Measurements from ENCODE around the gene SLC10A3. TPM values are rescaled to one million over a fixed set of nuclear protein-coding genes. Genes with fewer than 3 reads are reported as not detected.

The SLC10A3 gene
- total RNA-seq, 1 experiment from 2014 or later: 42.1 TPM

- Histone ChIP-seq H3K4me3 (ENCODE audit: low read length) (no peak overlapping the region), H3K79me2 (ENCODE audit: low read length) (no peaks in the 10 kb centered on the region), H2AFZ (ENCODE audit: low read length) (no peak overlapping the region), H3K4me1 (ENCODE audit: insufficient read depth, low read length) (no peaks in the 10 kb centered on the region), H3K36me3 (ENCODE audit: low read depth, low read length) (no peaks in the 10 kb centered on the region; the same call in 1 of the 2 replicates), H3K9me3 (ENCODE audit: low read length) (no peaks in the 10 kb centered on the region), H3K9me2 (replicated peaks; ENCODE audit: low read length) (no peaks in the 10 kb centered on the region), H3K4me2 (ENCODE audit: low read length) (no peak overlapping the region), H3K9ac (ENCODE audit: low read length) (no peak overlapping the region), H3K27me3 (ENCODE audit: low read length) (no peaks in the 10 kb centered on the region), H3K27ac (ENCODE audit: low read length) (no peak overlapping the region), H3F3A (ENCODE audit: low read length, unreplicated experiment) (no peaks in the 10 kb centered on the region), H4K20me1 (ENCODE audit: low read length) (no peaks in the 10 kb centered on the region)
- ChIA-PET POLR2A (ENCODE audit: unreplicated experiment) (no interaction called here), CTCF (no interaction called here)
- ATAC-seq (no peak), DNase-seq (no peak)
- TF ChIP-seq EZH2phosphoT487 (IDR thresholded peaks at IDR 0.05; ENCODE audit: borderline replicate concordance, low read length): no peak
- TF ChIP-seq CTCF (conservative IDR thresholded peaks at IDR 0.05; ENCODE audit: low read depth, low read length): no peak
- no peak for TF ChIP-seq EZH2 (IDR thresholded peaks at IDR 0.05; ENCODE audit: low read length, unreplicated experiment)
- no TSS peak for BruUV-seq (replicated peaks)
- intact Hi-C loops (cut with micrococcal nuclease): no loop called here
These were observed 19.4 kb downstream of the SLC10A3 start for GRCh38 chrX:154470914-154471568.

- CTCF ChIA-PET: no interaction called here
- no peaks in the 10 kb centered on the region for H3F3A ChIP-seq (ENCODE audit: low read length, unreplicated experiment)
- no peaks in the 10 kb centered on the region for H3K9me3 ChIP-seq (ENCODE audit: low read length)
- H4K20me1 ChIP-seq (ENCODE audit: low read length): no peaks in the 10 kb centered on the region
- H3K4me2 ChIP-seq (ENCODE audit: low read length): no peak overlapping the region
- intact Hi-C loops (cut with micrococcal nuclease): no loop called here
- H2AFZ ChIP-seq (ENCODE audit: low read length): no peak overlapping the region
- no peak overlapping the region for H3K9ac ChIP-seq (ENCODE audit: low read length)
- ATAC-seq: no peak
- POLR2A ChIA-PET (ENCODE audit: unreplicated experiment): no interaction called here
- H3K4me3 ChIP-seq (ENCODE audit: low read length): no peak overlapping the region
- no peaks in the 10 kb centered on the region; the same call in 1 of the 2 replicates for H3K36me3 ChIP-seq (ENCODE audit: low read depth, low read length)
- no peak for DNase-seq
- BruUV-seq (replicated peaks): no TSS peak
- TF ChIP-seq CTCF (conservative IDR thresholded peaks at IDR 0.05; ENCODE audit: low read depth, low read length) (no peak), EZH2 (IDR thresholded peaks at IDR 0.05; ENCODE audit: low read length, unreplicated experiment) (no peak)
- no peaks in the 10 kb centered on the region for H3K79me2 ChIP-seq (ENCODE audit: low read length)
- H3K27me3 ChIP-seq (ENCODE audit: low read length): no peaks in the 10 kb centered on the region
- no peaks in the 10 kb centered on the region for H3K4me1 ChIP-seq (ENCODE audit: insufficient read depth, low read length)
- no peak overlapping the region for H3K27ac ChIP-seq (ENCODE audit: low read length)
- H3K9me2 ChIP-seq (replicated peaks; ENCODE audit: low read length): no peaks in the 10 kb centered on the region
These were observed 20.0 kb downstream of the SLC10A3 start for GRCh38 chrX:154470434-154470833.

GRCh38 chrX:154469880-154470279 is 20.5 kb downstream of the SLC10A3 start:
- Histone ChIP-seq H3K27ac (ENCODE audit: low read length) (no peak overlapping the region), H3K4me2 (ENCODE audit: low read length) (no peak overlapping the region), H4K20me1 (ENCODE audit: low read length) (no peaks in the 10 kb centered on the region), H3K4me3 (ENCODE audit: low read length) (no peak overlapping the region), H2AFZ (ENCODE audit: low read length) (no peak overlapping the region), H3K27me3 (ENCODE audit: low read length) (no peaks in the 10 kb centered on the region), H3K36me3 (ENCODE audit: low read depth, low read length) (no peaks in the 10 kb centered on the region; the same call in 1 of the 2 replicates), H3K9ac (ENCODE audit: low read length) (no peak overlapping the region), H3F3A (ENCODE audit: low read length, unreplicated experiment) (no peaks in the 10 kb centered on the region), H3K79me2 (ENCODE audit: low read length) (no peaks in the 10 kb centered on the region), H3K9me2 (replicated peaks; ENCODE audit: low read length) (no peaks in the 10 kb centered on the region), H3K4me1 (ENCODE audit: insufficient read depth, low read length) (no peaks in the 10 kb centered on the region), H3K9me3 (ENCODE audit: low read length) (no peaks in the 10 kb centered on the region)
- BruUV-seq (replicated peaks): no TSS peak
- intact Hi-C loops (cut with micrococcal nuclease): no loop called here
- ChIA-PET CTCF (no interaction called here), POLR2A (ENCODE audit: unreplicated experiment) (no interaction called here)
- ATAC-seq (no peak), DNase-seq (no peak)
- TF ChIP-seq EZH2phosphoT487 (IDR thresholded peaks at IDR 0.05; ENCODE audit: borderline replicate concordance, low read length): no peak
- TF ChIP-seq CTCF (conservative IDR thresholded peaks at IDR 0.05; ENCODE audit: low read depth, low read length): no peak
- TF ChIP-seq EZH2 (IDR thresholded peaks at IDR 0.05; ENCODE audit: low read length, unreplicated experiment): no peak

All from PC-3 (cell line).